HepG2 (cell line): Measurements from ENCODE around the gene AGK. TPM values are rescaled to one million over a fixed set of nuclear protein-coding genes. Genes with fewer than 3 reads are reported as not detected.
"Not testable (repeated sequence)": the region's sequence is repeated elsewhere in the genome, so short reads cannot be mapped to it uniquely, and the experiment has no call there.

Source experiments
- ATAC-seq: fragments of 200-7000 bp; cut with Tn5 transposase; 3 replicates; pipeline ENCODE4 v1.9.1; 2020; ENCODE audit warnings: mild to moderate bottlenecking, moderate library complexity
- BruUV-seq: library from RNA; stranded (reverse); fragments of 400-500 nt; replicated peaks from 2 replicates; lab custom pipeline; 2021; lab: Mats Ljungman, UMichigan
- CTCF ChIA-PET: fragments of 300-600 bp; formaldehyde crosslinking; extraction: SDS; loops from one replicate; lab custom pipeline; 2021; ENCODE audit warnings: low total read pairs, inconsistent platforms, low intra/inter-chr PET ratio; lab: Yijun Ruan, JAX
- POLR2A ChIA-PET: fragments of 350-600 bp; sonication (Branson Sonifier 250); formaldehyde crosslinking; loops from one replicate; lab custom pipeline; 2020; ENCODE audit warnings: antibody characterized with exemption, inconsistent platforms; lab: Yijun Ruan, JAX
- DNase-seq: peaks from one replicate; pipeline ENCODE4 v3.0.0-alpha.2; 2015; ENCODE audit warnings: low spot score
- FAIRE-seq: peaks from 3 replicates; lab custom pipeline; 2011; peaks lifted over from hg19 to GRCh38; lab: Jason Lieb, UNC
- H2AFZ ChIP-seq: one replicate; pipeline ENCODE4 v1.6.1; 2011; ENCODE audit warnings: low read length, inconsistent platforms
- H3K27ac ChIP-seq: fragments of 300-600 bp; 3 replicates; pipeline ENCODE4 v1.8.0; 2011; ENCODE audit warnings: mixed run types, mild to moderate bottlenecking, mixed read lengths, low read length, inconsistent platforms; ENCODE audit not compliant: insufficient read depth; ENCODE audit errors: extremely low read length
- H3K27me3 ChIP-seq, 2 experiments: fragments of 200-600 bp in 1 of 2; 2 replicates in 1 of 2; 3 replicates in 1 of 2; pipeline versions ENCODE4 v1.6.0 to v1.8.0; 2011; ENCODE audit warnings: low read length in 2 of 2, mild to moderate bottlenecking in 2 of 2, moderate library complexity in 2 of 2, inconsistent platforms in 1 of 2; ENCODE audit not compliant: insufficient read depth in 2 of 2, control insufficient read depth in 1 of 2
- H3K36me3 ChIP-seq, 2 experiments: fragments of 200-600 bp in 1 of 2; replicated peaks in 1 of 2; 2 replicates in 1 of 2; 3 replicates in 1 of 2; pipeline versions ENCODE4 v1.5.1 to v1.8.0; 2011; ENCODE audit warnings: low read length in 2 of 2, inconsistent platforms in 1 of 2; ENCODE audit not compliant: insufficient read depth in 2 of 2, control insufficient read depth in 1 of 2
- H3K4me1 ChIP-seq: 2 replicates; pipeline ENCODE4 v1.5.1; 2012; ENCODE audit warnings: low read length, inconsistent platforms; ENCODE audit not compliant: insufficient read depth
- H3K4me2 ChIP-seq: 2 replicates; pipeline ENCODE4 v1.6.0; 2011; ENCODE audit warnings: low read depth, low read length, inconsistent platforms
- H3K4me3 ChIP-seq, 3 experiments: fragments of 200-600 bp in 1 of 3; sonication (generic), shearing (Covaris generic) in 1 of 3; replicated peaks in 1 of 3; 2 replicates each; pipeline ENCODE4 v1.5.1; 2011 to 2016; ENCODE audit warnings: low read length in 3 of 3, inconsistent platforms in 2 of 3, low read depth in 2 of 3, mild to moderate bottlenecking in 2 of 3, control low read depth in 1 of 3, mixed read lengths in 1 of 3; ENCODE audit not compliant: insufficient read depth in 1 of 3
- H3K79me2 ChIP-seq: one replicate; pipeline ENCODE4 v1.6.1; 2011; ENCODE audit warnings: low read length, inconsistent platforms; ENCODE audit not compliant: insufficient read depth
- H3K9ac ChIP-seq: 2 replicates; pipeline ENCODE4 v1.6.0; 2011; ENCODE audit warnings: mild to moderate bottlenecking, low read depth, low read length, inconsistent platforms; ENCODE audit not compliant: insufficient read depth
- H3K9me3 ChIP-seq: 2 replicates; pipeline ENCODE4 v1.5.1; 2012; ENCODE audit warnings: mild to moderate bottlenecking, low read length
- H4K20me1 ChIP-seq: 2 replicates; pipeline ENCODE4 v1.6.0; 2011; ENCODE audit warnings: inconsistent platforms, mild to moderate bottlenecking, low read length, moderate library complexity; ENCODE audit not compliant: insufficient read depth
- ARNT2 ChIP-seq: sonication (generic); formaldehyde crosslinking; IDR thresholded peaks from 2 replicates; pipeline ENCODE4 v1.8.0; 2022; ENCODE audit warnings: mild to moderate bottlenecking, low read depth, missing genetic modification reagents, moderate library complexity
- GATAD1 ChIP-seq: IDR thresholded peaks from 2 replicates; pipeline ENCODE4 v1.6.1; 2016; ENCODE audit warnings: missing genetic modification reagents, missing compliant biosample characterization
- TOPORS ChIP-seq: sonication (generic); formaldehyde crosslinking; IDR thresholded peaks from 2 replicates; pipeline ENCODE4 v1.8.0; 2023; ENCODE audit warnings: mild to moderate bottlenecking, missing genetic modification reagents
- WGBS: methylation state at CpG from one replicate; pipeline ENCODE4 v1.1.6; 2017; ENCODE audit warnings: low lambda C conversion rate; 5-methylcytosine and 5-hydroxymethylcytosine counted together
- in situ Hi-C: cut with HindIII; loops from 2 replicates; pipeline ENCODE4 v1.10.0; 2017; ENCODE audit warnings: low pct_unique_long_range_greater_than_20kb; ENCODE audit not compliant: extremely low pct_ligation_motif_present
- intact Hi-C: fragments of 100-400 bp; cut with micrococcal nuclease; formaldehyde crosslinking; loops from one replicate; pipeline ENCODE4 v1.10.0; 2022; ENCODE audit not compliant: unreplicated experiment
- polyA plus RNA-seq, 8 experiments: library from polyadenylated mRNA; depleted of rRNA in 3 of 8; stranded (reverse) in 7 of 8; unstranded in 1 of 8; fragments of >200 nt; fragmentation: Illumina TruSeq in 4 of 8; extraction: Trizol in 4 of 8; gene quantifications; 2 replicates each; pipeline versions ENCODE4 v1.2.1 to v1.2.3, GENCODE V29; 2011 to 2016; ENCODE audit warnings: low read depth in 4 of 8, missing spikeins in 1 of 8, mixed read lengths in 1 of 8; ENCODE audit not compliant: insufficient read depth in 1 of 8
- total RNA-seq, 5 experiments: library from RNA; depleted of rRNA; stranded (reverse); fragments of >200 nt; fragmentation: Illumina TruSeq; extraction: Trizol; gene quantifications; 2 replicates each; pipeline ENCODE4 v1.2.3, GENCODE V29; 2016; ENCODE audit warnings: low read depth in 1 of 5
- TF ChIP-seq, protein P1 (sequence below): sonication (generic); formaldehyde crosslinking; IDR thresholded peaks from one replicate; pipeline ENCODE4 v1.5.1; 2020; ENCODE audit warnings: mild to moderate bottlenecking, missing genetic modification reagents; ENCODE audit errors: not compliant biosample characterization
- TF ChIP-seq, protein P2 (sequence below): sonication (generic); formaldehyde crosslinking; IDR thresholded peaks from 2 replicates; pipeline ENCODE4 v1.5.0; 2020; ENCODE audit warnings: missing genetic modification reagents

AGK gene
- total and polyA plus RNA-seq, 2 of the 13 experiments (the other 11 are each of a cell fraction or from before 2014, with no cell fraction given) = 23.7 to 30.1 TPM

DNA sequence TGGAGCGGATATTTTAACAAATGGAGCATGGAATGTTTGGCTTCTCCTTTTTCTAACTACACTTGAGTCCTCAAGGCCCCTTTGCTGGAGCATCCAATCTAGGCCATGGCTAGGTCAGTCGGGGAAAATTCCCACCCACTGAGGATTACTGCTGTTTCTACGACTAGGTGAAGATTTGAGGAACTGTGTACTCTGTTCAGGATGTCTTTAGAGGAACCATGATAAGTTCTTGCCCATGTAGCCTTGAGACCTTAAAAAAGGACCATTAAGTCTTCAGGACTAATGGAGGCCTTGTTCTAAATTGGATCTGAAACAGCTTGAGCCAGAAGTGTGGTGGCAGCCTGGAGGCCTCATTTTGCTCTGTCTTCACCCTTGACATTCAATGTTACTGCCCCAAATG, 6.2 kb downstream of the AGK start (continued):
- TF ChIP-seq, protein P1, sequence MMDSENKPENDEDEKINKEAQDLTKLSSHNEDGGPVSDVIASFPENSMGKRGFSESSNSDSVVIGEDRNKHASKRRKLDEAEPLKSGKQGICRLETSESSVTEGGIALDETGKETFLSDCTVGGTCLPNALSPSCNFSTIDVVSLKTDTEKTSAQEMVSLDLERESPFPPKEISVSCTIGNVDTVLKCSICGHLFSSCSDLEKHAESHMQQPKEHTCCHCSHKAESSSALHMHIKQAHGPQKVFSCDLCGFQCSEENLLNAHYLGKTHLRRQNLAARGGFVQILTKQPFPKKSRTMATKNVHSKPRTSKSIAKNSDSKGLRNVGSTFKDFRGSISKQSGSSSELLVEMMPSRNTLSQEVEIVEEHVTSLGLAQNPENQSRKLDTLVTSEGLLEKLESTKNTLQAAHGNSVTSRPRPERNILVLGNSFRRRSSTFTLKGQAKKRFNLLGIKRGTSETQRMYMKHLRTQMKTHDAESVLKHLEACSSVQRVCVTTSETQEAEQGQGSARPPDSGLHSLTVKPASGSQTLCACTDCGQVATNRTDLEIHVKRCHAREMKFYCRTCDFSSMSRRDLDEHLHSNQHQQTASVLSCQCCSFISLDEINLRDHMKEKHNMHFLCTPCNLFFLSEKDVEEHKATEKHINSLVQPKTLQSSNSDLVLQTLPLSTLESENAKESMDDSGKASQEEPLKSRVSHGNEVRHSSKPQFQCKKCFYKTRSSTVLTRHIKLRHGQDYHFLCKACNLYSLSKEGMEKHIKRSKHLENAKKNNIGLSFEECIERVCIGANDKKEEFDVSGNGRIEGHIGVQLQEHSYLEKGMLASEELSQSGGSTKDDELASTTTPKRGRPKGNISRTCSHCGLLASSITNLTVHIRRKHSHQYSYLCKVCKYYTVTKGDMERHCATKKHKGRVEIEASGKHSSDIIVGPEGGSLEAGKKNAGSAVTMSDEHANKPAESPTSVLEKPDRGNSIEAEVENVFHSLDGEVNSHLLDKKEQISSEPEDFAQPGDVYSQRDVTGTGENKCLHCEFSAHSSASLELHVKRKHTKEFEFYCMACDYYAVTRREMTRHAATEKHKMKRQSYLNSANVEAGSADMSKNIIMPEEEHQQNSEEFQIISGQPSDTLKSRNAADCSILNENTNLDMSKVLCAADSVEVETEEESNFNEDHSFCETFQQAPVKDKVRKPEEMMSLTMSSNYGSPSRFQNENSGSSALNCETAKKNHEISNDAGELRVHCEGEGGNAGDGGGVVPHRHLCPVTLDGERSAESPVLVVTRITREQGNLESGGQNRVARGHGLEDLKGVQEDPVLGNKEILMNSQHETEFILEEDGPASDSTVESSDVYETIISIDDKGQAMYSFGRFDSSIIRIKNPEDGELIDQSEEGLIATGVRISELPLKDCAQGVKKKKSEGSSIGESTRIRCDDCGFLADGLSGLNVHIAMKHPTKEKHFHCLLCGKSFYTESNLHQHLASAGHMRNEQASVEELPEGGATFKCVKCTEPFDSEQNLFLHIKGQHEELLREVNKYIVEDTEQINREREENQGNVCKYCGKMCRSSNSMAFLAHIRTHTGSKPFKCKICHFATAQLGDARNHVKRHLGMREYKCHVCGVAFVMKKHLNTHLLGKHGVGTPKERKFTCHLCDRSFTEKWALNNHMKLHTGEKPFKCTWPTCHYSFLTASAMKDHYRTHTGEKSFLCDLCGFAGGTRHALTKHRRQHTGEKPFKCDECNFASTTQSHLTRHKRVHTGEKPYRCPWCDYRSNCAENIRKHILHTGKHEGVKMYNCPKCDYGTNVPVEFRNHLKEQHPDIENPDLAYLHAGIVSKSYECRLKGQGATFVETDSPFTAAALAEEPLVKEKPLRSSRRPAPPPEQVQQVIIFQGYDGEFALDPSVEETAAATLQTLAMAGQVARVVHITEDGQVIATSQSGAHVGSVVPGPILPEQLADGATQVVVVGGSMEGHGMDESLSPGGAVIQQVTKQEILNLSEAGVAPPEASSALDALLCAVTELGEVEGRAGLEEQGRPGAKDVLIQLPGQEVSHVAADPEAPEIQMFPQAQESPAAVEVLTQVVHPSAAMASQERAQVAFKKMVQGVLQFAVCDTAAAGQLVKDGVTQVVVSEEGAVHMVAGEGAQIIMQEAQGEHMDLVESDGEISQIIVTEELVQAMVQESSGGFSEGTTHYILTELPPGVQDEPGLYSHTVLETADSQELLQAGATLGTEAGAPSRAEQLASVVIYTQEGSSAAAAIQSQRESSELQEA = no peak
- TF ChIP-seq GATAD1 (CRISPR knock-in tag) (no peak), TOPORS (CRISPR knock-in tag) (no peak), ARNT2 (no peak)
- TF ChIP-seq, protein P2, sequence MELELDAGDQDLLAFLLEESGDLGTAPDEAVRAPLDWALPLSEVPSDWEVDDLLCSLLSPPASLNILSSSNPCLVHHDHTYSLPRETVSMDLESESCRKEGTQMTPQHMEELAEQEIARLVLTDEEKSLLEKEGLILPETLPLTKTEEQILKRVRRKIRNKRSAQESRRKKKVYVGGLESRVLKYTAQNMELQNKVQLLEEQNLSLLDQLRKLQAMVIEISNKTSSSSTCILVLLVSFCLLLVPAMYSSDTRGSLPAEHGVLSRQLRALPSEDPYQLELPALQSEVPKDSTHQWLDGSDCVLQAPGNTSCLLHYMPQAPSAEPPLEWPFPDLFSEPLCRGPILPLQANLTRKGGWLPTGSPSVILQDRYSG (CRISPR knock-in tag) = no peak
- TF ChIP-seq, all 625 proteins: peak for 0

DNA sequence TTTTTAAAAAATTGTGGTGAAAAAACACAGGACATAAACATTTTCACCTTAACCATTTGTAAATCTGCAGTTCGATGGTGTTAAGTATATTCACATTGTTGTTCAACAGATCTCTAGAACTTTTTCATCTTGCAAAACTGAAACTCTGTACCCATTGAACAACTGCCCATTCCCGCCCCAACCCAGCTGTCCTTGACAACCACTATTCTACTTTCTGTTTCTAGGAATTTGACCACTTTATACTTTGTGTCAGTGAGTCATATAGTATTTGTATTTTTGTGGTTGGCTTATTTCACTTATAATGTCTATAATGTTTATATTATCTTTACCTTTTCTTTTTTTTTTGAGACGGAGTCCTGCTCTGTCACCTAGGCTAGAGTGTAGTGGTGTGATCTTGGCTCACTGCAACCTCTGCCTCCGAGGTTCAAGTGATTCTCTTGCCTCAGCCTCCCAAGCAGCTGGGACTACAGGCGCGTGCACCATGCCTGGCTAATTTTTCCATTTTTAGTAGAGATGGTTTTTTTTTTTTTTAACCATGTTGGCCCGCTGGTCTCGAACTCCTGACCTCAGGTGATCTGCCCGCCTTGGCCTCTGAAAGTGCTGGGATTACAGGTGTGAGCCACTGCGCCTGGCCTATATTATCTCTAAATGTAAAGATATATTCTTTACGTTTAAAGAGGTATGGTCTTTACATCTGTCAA, 6.8 kb downstream of the AGK start:
- BruUV-seq, in situ Hi-C loops, H3K4me3 ChIP-seq, H3K27me3 ChIP-seq, FAIRE-seq, H2AFZ ChIP-seq, H4K20me1 ChIP-seq, DNase-seq, POLR2A ChIA-PET, H3K9ac ChIP-seq, ATAC-seq, H3K9me3 ChIP-seq, H3K4me1 ChIP-seq, H3K27ac ChIP-seq, intact Hi-C loops, H3K4me2 ChIP-seq, H3K79me2 ChIP-seq, CTCF ChIA-PET: not testable (repeated sequence)
- 96% methylated on average over 11 of the region's 11 CpGs for WGBS
- H3K36me3 ChIP-seq = peaks cover 3 to 26% of the 10 kb centered on the region in 2 experiments; a peak in 4 of 5 replicates
